ENCODE measurements around the gene C2orf92.

C2orf92 gene

DNA sequence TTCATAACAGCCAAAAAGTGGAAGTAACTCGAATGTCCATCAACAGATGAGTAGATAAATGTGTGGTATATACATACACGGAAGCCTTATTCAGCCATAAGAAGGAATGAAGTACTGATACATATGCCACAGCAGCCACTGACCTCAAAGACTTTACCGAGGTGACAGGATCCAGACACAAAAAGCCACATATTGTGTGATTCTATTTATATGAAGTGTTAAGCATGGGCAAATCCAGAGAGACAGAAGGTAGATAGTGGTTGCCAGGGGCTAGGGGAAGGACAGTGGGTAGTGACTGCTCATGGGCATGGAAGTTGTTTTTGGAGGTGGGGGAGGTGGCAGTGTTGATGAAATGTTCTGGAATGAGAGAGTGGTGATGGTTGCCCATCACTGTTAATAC is 77.8 kb downstream of the C2orf92 start:
- TF ChIP-seq POLR2AphosphoS5 (IDR thresholded peaks at IDR 0.05; ENCODE audit: borderline replicate concordance, low read depth, low read length) (no peak), EZH2 (IDR thresholded peaks at IDR 0.05) (no peak), FOXP2 (optimal IDR thresholded peaks at IDR 0.05; ENCODE audit: control extremely low read depth, extremely low read length, insufficient read depth) (no peak)
- no peak overlapping the region for H3K27ac ChIP-seq
- no peaks in the 10 kb centered on the region for H3K36me3 ChIP-seq (ENCODE audit: insufficient read depth, low read length)
- no peak overlapping the region for H3K4me3 ChIP-seq
- no peaks in the 10 kb centered on the region for H3K9me3 ChIP-seq (ENCODE audit: low read depth, low read length)
- no peak overlapping the region for H3K9ac ChIP-seq (ENCODE audit: insufficient read length)
- DNase-seq (ENCODE audit: low read depth, low spot score), result no peak

DNA sequence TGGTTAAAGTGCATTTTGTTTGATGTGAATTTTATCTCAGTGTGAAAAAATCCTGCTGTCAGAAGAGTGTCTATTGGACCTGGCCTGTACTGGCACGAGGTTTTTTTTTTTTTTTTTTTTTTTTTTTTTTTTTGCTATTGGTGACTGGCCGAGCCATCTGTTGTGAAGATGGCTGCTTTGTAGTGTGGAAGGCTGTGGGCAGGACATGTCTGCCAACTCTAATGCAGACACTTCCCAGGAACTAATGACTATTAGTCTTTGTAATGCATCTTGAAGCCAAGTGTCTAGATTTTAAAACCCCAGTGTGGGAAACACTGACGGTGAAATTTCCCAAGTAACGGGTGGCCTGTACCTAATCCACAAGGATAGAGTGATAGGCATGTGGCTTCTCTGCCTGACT is 78.2 kb downstream of the C2orf92 start:
- no peak overlapping the region for H3K9ac ChIP-seq (ENCODE audit: insufficient read length)
- no peaks in the 10 kb centered on the region for H3K9me3 ChIP-seq (ENCODE audit: low read depth, low read length)
- no peak overlapping the region for H3K27ac ChIP-seq
- H3K36me3 ChIP-seq (ENCODE audit: insufficient read depth, low read length), result no peaks in the 10 kb centered on the region
- no peak for DNase-seq (ENCODE audit: low read depth, low spot score)
- no peak overlapping the region for H3K4me3 ChIP-seq
- TF ChIP-seq EZH2 (IDR thresholded peaks at IDR 0.05), result no peak
- no peak for TF ChIP-seq FOXP2 (optimal IDR thresholded peaks at IDR 0.05; ENCODE audit: control extremely low read depth, extremely low read length, insufficient read depth)
- TF ChIP-seq POLR2AphosphoS5 (IDR thresholded peaks at IDR 0.05; ENCODE audit: borderline replicate concordance, low read depth, low read length), result no peak

DNA sequence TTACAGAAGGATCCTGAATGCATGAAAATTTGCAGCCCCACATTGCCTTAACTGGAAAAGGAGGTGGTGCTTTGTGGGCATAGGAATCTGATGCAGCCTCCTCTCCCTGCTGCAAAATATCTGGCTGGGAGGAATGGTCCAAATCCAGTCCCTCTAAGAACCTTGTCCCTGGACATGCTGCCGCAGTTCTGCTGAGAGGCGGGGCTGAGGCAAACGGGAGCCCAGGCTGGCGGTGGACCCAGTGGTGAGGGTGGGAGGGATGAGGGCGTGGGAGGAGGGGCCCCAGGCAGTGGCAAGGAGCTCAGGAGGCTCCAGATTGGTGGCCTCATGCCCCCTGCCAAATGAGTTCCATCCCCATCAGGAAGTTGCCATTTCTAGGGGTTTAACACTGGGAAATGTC is 80.1 kb downstream of the C2orf92 start:
- no peak for DNase-seq (ENCODE audit: low read depth, low spot score)
- Histone ChIP-seq H3K9ac (ENCODE audit: insufficient read length) (no peak overlapping the region), H3K9me3 (ENCODE audit: low read depth, low read length) (no peaks in the 10 kb centered on the region), H3K27ac (no peak overlapping the region), H3K4me3 (no peak overlapping the region), H3K36me3 (ENCODE audit: insufficient read depth, low read length) (no peaks in the 10 kb centered on the region)
- TF ChIP-seq POLR2AphosphoS5 (IDR thresholded peaks at IDR 0.05; ENCODE audit: borderline replicate concordance, low read depth, low read length) (no peak), FOXP2 (optimal IDR thresholded peaks at IDR 0.05; ENCODE audit: control extremely low read depth, extremely low read length, insufficient read depth) (no peak)

DNA sequence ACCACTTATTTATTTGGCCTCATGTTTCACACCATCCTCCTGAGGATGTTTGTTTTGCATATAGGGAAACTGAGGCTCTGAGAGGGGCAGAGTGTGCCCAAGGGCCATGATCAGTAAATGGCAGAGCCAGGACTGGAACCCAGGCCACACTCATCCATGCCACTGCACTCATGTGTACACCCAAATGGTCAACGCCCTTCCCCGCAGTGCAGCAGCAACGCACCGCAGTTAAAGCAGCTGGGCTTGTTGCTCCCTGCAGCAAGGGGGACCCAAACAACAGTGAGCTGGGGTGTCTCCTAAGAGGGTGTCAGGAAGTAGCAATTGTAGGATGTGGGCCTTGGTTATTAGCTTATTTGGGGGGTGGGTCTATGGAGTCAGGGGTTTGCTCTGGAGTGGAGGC is 80.5 kb downstream of the C2orf92 start:
- no peak for DNase-seq (ENCODE audit: low read depth, low spot score)
- no peak for TF ChIP-seq EZH2 (IDR thresholded peaks at IDR 0.05)
- no peak for TF ChIP-seq POLR2AphosphoS5 (IDR thresholded peaks at IDR 0.05; ENCODE audit: borderline replicate concordance, low read depth, low read length)
- no peak for TF ChIP-seq FOXP2 (optimal IDR thresholded peaks at IDR 0.05; ENCODE audit: control extremely low read depth, extremely low read length, insufficient read depth)
- H3K4me3 ChIP-seq, result no peak overlapping the region
- H3K9ac ChIP-seq (ENCODE audit: insufficient read length), result no peak overlapping the region
- H3K27ac ChIP-seq, result no peak overlapping the region
- H3K9me3 ChIP-seq (ENCODE audit: low read depth, low read length), result no peaks in the 10 kb centered on the region
- no peaks in the 10 kb centered on the region for H3K36me3 ChIP-seq (ENCODE audit: insufficient read depth, low read length)

GRCh38 chr2:97751752-97752151 is 82.2 kb downstream of the C2orf92 start:
- H3K27ac ChIP-seq, result no peak overlapping the region
- no peaks in the 10 kb centered on the region for H3K36me3 ChIP-seq (ENCODE audit: insufficient read depth, low read length)
- no peak overlapping the region for H3K9ac ChIP-seq (ENCODE audit: insufficient read length)

More at GRCh38 chr2:97751752-97752151, 82.2 kb downstream of the C2orf92 start:
- Histone ChIP-seq H3K9me3 (ENCODE audit: low read depth, low read length) (no peaks in the 10 kb centered on the region), H3K4me3 (no peak overlapping the region)
- TF ChIP-seq EZH2 (IDR thresholded peaks at IDR 0.05), result no peak
- TF ChIP-seq POLR2AphosphoS5 (IDR thresholded peaks at IDR 0.05; ENCODE audit: borderline replicate concordance, low read depth, low read length), result no peak
- TF ChIP-seq FOXP2 (optimal IDR thresholded peaks at IDR 0.05; ENCODE audit: control extremely low read depth, extremely low read length, insufficient read depth), result no peak
- DNase-seq (ENCODE audit: low read depth, low spot score), result no peak

Measured in SK-N-MC (cell line).